HepG2 (cell line): ENCODE results near the gene PLA2G4B. TPM values are rescaled to one million over a fixed set of nuclear protein-coding genes. Genes with fewer than 3 reads are reported as not detected.

Experiments
- ATAC-seq: fragments of 200-7000 bp; cut with Tn5 transposase; 3 replicates; pipeline ENCODE4 v1.9.1; 2020; ENCODE audit warnings: mild to moderate bottlenecking, moderate library complexity
- BruUV-seq: library from RNA; stranded (reverse); fragments of 400-500 nt; replicated peaks from 2 replicates; lab custom pipeline; 2021; lab: Mats Ljungman, UMichigan
- CTCF ChIA-PET: fragments of 300-600 bp; formaldehyde crosslinking; extraction: SDS; loops from one replicate; lab custom pipeline; 2021; ENCODE audit warnings: low total read pairs, inconsistent platforms, low intra/inter-chr PET ratio; lab: Yijun Ruan, JAX
- POLR2A ChIA-PET: fragments of 350-600 bp; sonication (Branson Sonifier 250); formaldehyde crosslinking; loops from one replicate; lab custom pipeline; 2020; ENCODE audit warnings: antibody characterized with exemption, inconsistent platforms; lab: Yijun Ruan, JAX
- DNase-seq: peaks from one replicate; pipeline ENCODE4 v3.0.0-alpha.2; 2015; ENCODE audit warnings: low spot score
- FAIRE-seq: peaks from 3 replicates; lab custom pipeline; 2011; peaks lifted over from hg19 to GRCh38; lab: Jason Lieb, UNC
- H2AFZ ChIP-seq: one replicate; pipeline ENCODE4 v1.6.1; 2011; ENCODE audit warnings: low read length, inconsistent platforms
- H3K27ac ChIP-seq: fragments of 300-600 bp; 3 replicates; pipeline ENCODE4 v1.8.0; 2011; ENCODE audit warnings: mixed run types, mild to moderate bottlenecking, mixed read lengths, low read length, inconsistent platforms; ENCODE audit not compliant: insufficient read depth; ENCODE audit errors: extremely low read length
- H3K27me3 ChIP-seq, 2 experiments: fragments of 200-600 bp in 1 of 2; 2 replicates in 1 of 2; 3 replicates in 1 of 2; pipeline versions ENCODE4 v1.6.0 to v1.8.0; 2011; ENCODE audit warnings: low read length in 2 of 2, mild to moderate bottlenecking in 2 of 2, moderate library complexity in 2 of 2, inconsistent platforms in 1 of 2; ENCODE audit not compliant: insufficient read depth in 2 of 2, control insufficient read depth in 1 of 2
- H3K36me3 ChIP-seq, 2 experiments: fragments of 200-600 bp in 1 of 2; replicated peaks in 1 of 2; 2 replicates in 1 of 2; 3 replicates in 1 of 2; pipeline versions ENCODE4 v1.5.1 to v1.8.0; 2011; ENCODE audit warnings: low read length in 2 of 2, inconsistent platforms in 1 of 2; ENCODE audit not compliant: insufficient read depth in 2 of 2, control insufficient read depth in 1 of 2
- H3K4me1 ChIP-seq: 2 replicates; pipeline ENCODE4 v1.5.1; 2012; ENCODE audit warnings: low read length, inconsistent platforms; ENCODE audit not compliant: insufficient read depth
- H3K4me2 ChIP-seq: 2 replicates; pipeline ENCODE4 v1.6.0; 2011; ENCODE audit warnings: low read depth, low read length, inconsistent platforms
- H3K4me3 ChIP-seq, 3 experiments: fragments of 200-600 bp in 1 of 3; sonication (generic), shearing (Covaris generic) in 1 of 3; replicated peaks in 1 of 3; 2 replicates each; pipeline ENCODE4 v1.5.1; 2011 to 2016; ENCODE audit warnings: low read length in 3 of 3, inconsistent platforms in 2 of 3, low read depth in 2 of 3, mild to moderate bottlenecking in 2 of 3, control low read depth in 1 of 3, mixed read lengths in 1 of 3; ENCODE audit not compliant: insufficient read depth in 1 of 3
- H3K79me2 ChIP-seq: one replicate; pipeline ENCODE4 v1.6.1; 2011; ENCODE audit warnings: low read length, inconsistent platforms; ENCODE audit not compliant: insufficient read depth
- H3K9ac ChIP-seq: 2 replicates; pipeline ENCODE4 v1.6.0; 2011; ENCODE audit warnings: mild to moderate bottlenecking, low read depth, low read length, inconsistent platforms; ENCODE audit not compliant: insufficient read depth
- H3K9me3 ChIP-seq: 2 replicates; pipeline ENCODE4 v1.5.1; 2012; ENCODE audit warnings: mild to moderate bottlenecking, low read length
- H4K20me1 ChIP-seq: 2 replicates; pipeline ENCODE4 v1.6.0; 2011; ENCODE audit warnings: inconsistent platforms, mild to moderate bottlenecking, low read length, moderate library complexity; ENCODE audit not compliant: insufficient read depth
- KDM6A ChIP-seq: IDR thresholded peaks from 2 replicates; pipeline ENCODE4 v1.6.1; 2016; ENCODE audit warnings: low read depth
- MED8 ChIP-seq: sonication (generic); formaldehyde crosslinking; IDR thresholded peaks from 2 replicates; pipeline ENCODE4 v1.8.1; 2023; ENCODE audit warnings: mild to moderate bottlenecking, missing genetic modification reagents; ENCODE audit not compliant: insufficient replicate concordance
- PHF21A ChIP-seq: sonication (generic); formaldehyde crosslinking; IDR thresholded peaks from 2 replicates; pipeline ENCODE4 v1.5.0; 2020; ENCODE audit warnings: mild to moderate bottlenecking, missing genetic modification reagents
- ZNF205 ChIP-seq: IDR thresholded peaks from 2 replicates; pipeline ENCODE4 v1.6.1; 2018; ENCODE audit warnings: missing biosample characterization, missing genetic modification reagents
- ZNF343 ChIP-seq: sonication (generic); formaldehyde crosslinking; IDR thresholded peaks from 2 replicates; pipeline ENCODE4 v1.4.0; 2020; ENCODE audit warnings: mild to moderate bottlenecking, missing genetic modification reagents
- WGBS: methylation state at CpG from one replicate; pipeline ENCODE4 v1.1.6; 2017; ENCODE audit warnings: low lambda C conversion rate; 5-methylcytosine and 5-hydroxymethylcytosine counted together
- in situ Hi-C: cut with HindIII; loops from 2 replicates; pipeline ENCODE4 v1.10.0; 2017; ENCODE audit warnings: low pct_unique_long_range_greater_than_20kb; ENCODE audit not compliant: extremely low pct_ligation_motif_present
- intact Hi-C: fragments of 100-400 bp; cut with micrococcal nuclease; formaldehyde crosslinking; loops from one replicate; pipeline ENCODE4 v1.10.0; 2022; ENCODE audit not compliant: unreplicated experiment
- polyA plus RNA-seq, 8 experiments: library from polyadenylated mRNA; depleted of rRNA in 3 of 8; stranded (reverse) in 7 of 8; unstranded in 1 of 8; fragments of >200 nt; fragmentation: Illumina TruSeq in 4 of 8; extraction: Trizol in 4 of 8; gene quantifications; 2 replicates each; pipeline versions ENCODE4 v1.2.1 to v1.2.3, GENCODE V29; 2011 to 2016; ENCODE audit warnings: low read depth in 4 of 8, missing spikeins in 1 of 8, mixed read lengths in 1 of 8; ENCODE audit not compliant: insufficient read depth in 1 of 8
- total RNA-seq, 5 experiments: library from RNA; depleted of rRNA; stranded (reverse); fragments of >200 nt; fragmentation: Illumina TruSeq; extraction: Trizol; gene quantifications; 2 replicates each; pipeline ENCODE4 v1.2.3, GENCODE V29; 2016; ENCODE audit warnings: low read depth in 1 of 5
- TF ChIP-seq, protein P1 (sequence below): sonication (generic); formaldehyde crosslinking; IDR thresholded peaks from 2 replicates; pipeline ENCODE4 v1.4.0; 2020; ENCODE audit warnings: missing genetic modification reagents
- TF ChIP-seq, protein P2 (sequence below): sonication (generic); formaldehyde crosslinking; IDR thresholded peaks from 2 replicates; pipeline ENCODE4 v1.8.0; 2022; ENCODE audit warnings: mild to moderate bottlenecking, missing genetic modification reagents, moderate library complexity
- TF ChIP-seq, protein P3 (sequence below): sonication (generic); formaldehyde crosslinking; IDR thresholded peaks from 2 replicates; pipeline ENCODE4 v1.8.0; 2022; ENCODE audit warnings: mild to moderate bottlenecking, missing genetic modification reagents, moderate library complexity
- TF ChIP-seq, protein P4 (sequence below): sonication (generic); formaldehyde crosslinking; IDR thresholded peaks from 2 replicates; pipeline ENCODE4 v1.4.0; 2020; ENCODE audit warnings: mild to moderate bottlenecking, missing genetic modification reagents

Gene PLA2G4B
- total and polyA plus RNA-seq, 2 of the 13 experiments (the other 11 are each of a cell fraction or from before 2014, with no cell fraction given): 5.1 to 8.0 TPM

DNA sequence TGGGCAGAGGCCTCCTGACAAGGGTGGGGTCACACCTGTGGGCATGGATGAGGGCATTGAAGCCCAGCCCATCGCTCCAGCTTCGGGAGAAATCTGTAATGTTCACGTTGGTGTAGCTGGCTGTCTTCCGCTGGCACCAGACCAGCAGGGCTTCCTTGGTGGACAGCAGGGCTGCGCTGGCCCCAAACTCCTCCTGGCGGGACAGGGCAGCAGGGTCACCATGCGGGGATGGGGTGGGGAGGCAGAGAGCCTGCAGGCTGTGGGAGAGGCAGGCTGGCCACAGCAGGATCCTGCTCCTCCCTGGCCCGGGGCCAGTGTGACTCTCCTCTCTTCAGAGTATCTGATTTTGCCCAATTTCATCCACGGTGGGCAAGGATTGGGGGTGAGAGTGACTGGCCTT is 49.2 kb downstream of the PLA2G4B start:
- Histone ChIP-seq H3K9ac (no peak overlapping the region), H2AFZ (no peak overlapping the region), H3K4me1 (peaks cover 7% of the 10 kb centered on the region; the same call in 1 of the 2 replicates), H3K27me3 (peaks cover 6 to 55% of the 10 kb centered on the region in 2 experiments; a peak in 4 of 5 replicates), H3K36me3 (no peaks in the 10 kb centered on the region), H3K4me3 (no peak overlapping the region), H3K9me3 (no peaks in the 10 kb centered on the region), H4K20me1 (0 out of 2 replicates have a peak, but pooled peaks cover 3% of the 10 kb centered on the region), H3K79me2 (no peaks in the 10 kb centered on the region), H3K27ac (no peak overlapping the region), H3K4me2 (no peak overlapping the region)
- in situ Hi-C loops (no loop called here), intact Hi-C loops (no loop called here)
- DNase-seq (no peak), ATAC-seq (no peak), FAIRE-seq (no peak)
- WGBS: 53% methylated on average over 5 of the region's 9 CpGs
- no TSS peak for BruUV-seq
- POLR2A ChIA-PET: no interaction called here
- no peak for TF ChIP-seq ZNF205 (CRISPR knock-in tag)
- CTCF ChIA-PET: no interaction called here

DNA sequence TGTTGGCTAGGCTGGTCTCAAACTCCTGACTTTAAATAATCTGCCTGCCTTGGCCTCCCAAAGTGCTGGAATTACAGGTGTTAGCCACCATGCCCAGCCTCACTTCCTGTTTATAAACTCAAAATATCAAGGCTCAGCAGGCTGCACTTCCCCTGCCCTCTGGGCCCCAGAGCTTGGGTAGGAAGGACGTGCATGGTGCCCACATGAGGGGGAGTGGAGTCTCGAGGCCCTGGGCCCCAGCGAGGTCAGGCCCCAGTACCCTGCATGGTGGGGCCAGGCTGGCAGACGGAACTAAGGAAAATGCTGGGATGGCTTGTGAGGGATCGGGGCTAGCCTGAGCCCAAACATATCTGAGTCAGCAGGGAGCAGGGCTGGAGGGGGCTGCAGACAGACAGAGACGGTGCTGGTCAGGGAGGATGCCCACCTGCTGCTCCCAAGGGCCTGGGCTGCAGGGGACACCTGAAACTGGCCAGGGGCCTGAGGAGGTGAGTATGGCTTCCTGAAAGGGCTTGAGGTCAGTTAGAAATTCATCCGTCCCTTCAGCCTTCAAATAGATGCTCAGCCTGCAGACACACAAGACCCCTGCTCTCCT is 50.1 kb downstream of the PLA2G4B start:
- BruUV-seq: no TSS peak
- Histone ChIP-seq H3K4me2 (no peak overlapping the region), H3K27me3 (peaks cover 6 to 58% of the 10 kb centered on the region in 2 experiments; a peak in 4 of 5 replicates), H2AFZ (no peak overlapping the region), H3K9ac (no peak overlapping the region), H3K9me3 (no peaks in the 10 kb centered on the region), H3K4me3 (no peak overlapping the region), H3K36me3 (no peaks in the 10 kb centered on the region), H3K4me1 (peaks cover 16% of the 10 kb centered on the region), H3K79me2 (no peaks in the 10 kb centered on the region), H3K27ac (no peak overlapping the region), H4K20me1 (0 out of 2 replicates have a peak, but pooled peaks cover 3% of the 10 kb centered on the region)
- WGBS: 3% methylated on average over 6 of the region's 7 CpGs
- no peak for TF ChIP-seq KDM6A (CRISPR knock-in tag)
- TF ChIP-seq, protein P1, sequence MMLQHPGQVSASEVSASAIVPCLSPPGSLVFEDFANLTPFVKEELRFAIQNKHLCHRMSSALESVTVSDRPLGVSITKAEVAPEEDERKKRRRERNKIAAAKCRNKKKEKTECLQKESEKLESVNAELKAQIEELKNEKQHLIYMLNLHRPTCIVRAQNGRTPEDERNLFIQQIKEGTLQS (CRISPR knock-in tag): no peak
- TF ChIP-seq, protein P2, sequence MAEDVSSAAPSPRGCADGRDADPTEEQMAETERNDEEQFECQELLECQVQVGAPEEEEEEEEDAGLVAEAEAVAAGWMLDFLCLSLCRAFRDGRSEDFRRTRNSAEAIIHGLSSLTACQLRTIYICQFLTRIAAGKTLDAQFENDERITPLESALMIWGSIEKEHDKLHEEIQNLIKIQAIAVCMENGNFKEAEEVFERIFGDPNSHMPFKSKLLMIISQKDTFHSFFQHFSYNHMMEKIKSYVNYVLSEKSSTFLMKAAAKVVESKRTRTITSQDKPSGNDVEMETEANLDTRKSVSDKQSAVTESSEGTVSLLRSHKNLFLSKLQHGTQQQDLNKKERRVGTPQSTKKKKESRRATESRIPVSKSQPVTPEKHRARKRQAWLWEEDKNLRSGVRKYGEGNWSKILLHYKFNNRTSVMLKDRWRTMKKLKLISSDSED (CRISPR knock-in tag): no peak
- no peak for TF ChIP-seq ZNF343 (CRISPR knock-in tag)
- no peak for TF ChIP-seq MED8 (CRISPR knock-in tag)
- TF ChIP-seq, protein P3, sequence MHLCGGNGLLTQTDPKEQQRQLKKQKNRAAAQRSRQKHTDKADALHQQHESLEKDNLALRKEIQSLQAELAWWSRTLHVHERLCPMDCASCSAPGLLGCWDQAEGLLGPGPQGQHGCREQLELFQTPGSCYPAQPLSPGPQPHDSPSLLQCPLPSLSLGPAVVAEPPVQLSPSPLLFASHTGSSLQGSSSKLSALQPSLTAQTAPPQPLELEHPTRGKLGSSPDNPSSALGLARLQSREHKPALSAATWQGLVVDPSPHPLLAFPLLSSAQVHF (CRISPR knock-in tag): no peak
- no peak for TF ChIP-seq PHF21A
- TF ChIP-seq, protein P4, sequence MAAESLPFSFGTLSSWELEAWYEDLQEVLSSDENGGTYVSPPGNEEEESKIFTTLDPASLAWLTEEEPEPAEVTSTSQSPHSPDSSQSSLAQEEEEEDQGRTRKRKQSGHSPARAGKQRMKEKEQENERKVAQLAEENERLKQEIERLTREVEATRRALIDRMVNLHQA (CRISPR knock-in tag): no peak
- DNase-seq (no peak), FAIRE-seq (no peak), ATAC-seq (no peak)
- in situ Hi-C loops: no loop called here
- ChIA-PET POLR2A (no interaction called here), CTCF (no interaction called here)
- intact Hi-C loops: no loop called here
